HG02981 (cell line): ENCODE results near the gene GNAS.
"Not testable (repeated sequence)": the region's sequence is repeated elsewhere in the genome, so short reads cannot be mapped to it uniquely, and the experiment has no call there.

Experiments
- ATAC-seq: cut with Tn5 transposase; IDR thresholded peaks from one replicate; pipeline ENCODE4 v1.9.1; 2021; ENCODE audit warnings: mild to moderate bottlenecking, moderate library complexity; ENCODE audit not compliant: unreplicated experiment

GNAS gene

DNA sequence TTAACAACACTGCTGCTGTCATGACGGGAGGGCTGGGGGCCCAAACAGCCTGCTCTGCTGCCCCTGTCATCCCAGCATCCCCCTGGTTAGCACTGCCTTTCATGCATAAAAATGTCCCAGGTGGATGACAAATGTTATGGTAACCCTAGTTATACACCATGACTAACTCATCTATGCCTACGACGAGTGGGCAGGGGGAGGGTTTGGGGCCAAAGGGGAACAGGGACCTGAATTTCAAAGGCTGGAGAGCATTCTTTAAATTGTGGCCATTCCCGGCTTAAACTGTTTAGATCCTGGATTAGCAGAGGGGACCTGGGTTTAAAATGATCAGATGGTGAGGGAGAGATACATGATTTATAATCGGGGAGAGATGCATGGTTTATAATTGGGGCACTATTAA, 26.2 kb upstream of the GNAS start:
- ATAC-seq, result no peak

DNA sequence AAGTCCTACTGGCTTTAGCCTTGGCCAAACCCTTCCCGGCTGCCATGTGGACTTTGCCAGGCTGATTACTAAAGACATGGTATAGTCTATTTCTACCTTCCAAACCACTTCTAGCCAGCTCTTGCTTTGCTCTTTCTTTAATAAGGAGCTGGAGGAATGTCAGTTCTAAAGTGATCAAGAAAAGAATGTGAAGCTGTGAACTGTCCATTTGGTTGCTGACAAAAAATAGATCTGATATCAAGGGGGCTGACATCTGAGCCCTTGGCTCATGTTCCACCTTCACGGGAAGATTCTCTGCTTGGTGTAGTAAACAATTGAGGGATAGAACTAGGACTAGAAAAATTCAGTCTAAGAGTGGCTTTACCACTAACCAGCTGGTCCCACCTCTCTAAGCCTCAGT, 24.4 kb upstream of the GNAS start:
- no peak for ATAC-seq

DNA sequence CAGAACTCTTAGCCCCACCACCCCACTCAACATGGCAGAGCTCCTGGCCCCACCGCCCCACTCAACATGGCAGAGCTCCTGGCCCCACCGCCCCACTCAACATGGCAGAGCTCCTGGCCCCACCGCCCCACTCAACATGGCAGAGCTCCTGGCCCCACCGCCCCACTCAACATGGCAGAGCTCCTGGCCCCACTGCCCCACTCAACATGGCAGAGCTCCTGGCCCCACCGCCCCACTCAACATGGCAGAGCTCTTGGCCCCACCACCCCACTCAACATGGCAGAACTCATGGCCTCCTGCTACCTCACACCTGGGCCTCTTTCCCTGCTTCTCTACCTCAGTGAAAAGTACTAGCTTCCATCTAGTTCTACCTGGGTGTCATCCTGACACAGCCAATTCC, 23.7 kb upstream of the GNAS start:
- not testable (repeated sequence) for ATAC-seq

DNA sequence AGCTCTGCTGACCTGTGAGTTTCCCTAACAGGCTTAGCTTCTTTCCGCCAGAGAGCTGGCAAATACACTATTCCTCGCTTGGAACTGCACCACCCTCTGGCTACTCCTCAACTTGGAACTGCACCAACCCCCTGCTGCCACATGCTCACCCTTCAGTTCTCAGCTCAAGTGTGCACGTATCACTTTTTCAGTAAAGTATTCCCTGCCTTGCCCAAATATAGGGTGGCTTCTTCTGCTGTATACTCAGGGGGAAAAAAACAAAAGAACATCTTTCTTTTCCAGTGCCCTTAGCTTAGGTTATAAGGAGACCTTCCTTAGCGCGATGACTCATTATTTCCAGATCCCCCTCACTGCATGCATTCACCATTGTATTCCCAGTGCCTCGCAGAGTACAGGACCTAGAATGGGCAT, 23.0 kb upstream of the GNAS start:
- no peak for ATAC-seq

DNA sequence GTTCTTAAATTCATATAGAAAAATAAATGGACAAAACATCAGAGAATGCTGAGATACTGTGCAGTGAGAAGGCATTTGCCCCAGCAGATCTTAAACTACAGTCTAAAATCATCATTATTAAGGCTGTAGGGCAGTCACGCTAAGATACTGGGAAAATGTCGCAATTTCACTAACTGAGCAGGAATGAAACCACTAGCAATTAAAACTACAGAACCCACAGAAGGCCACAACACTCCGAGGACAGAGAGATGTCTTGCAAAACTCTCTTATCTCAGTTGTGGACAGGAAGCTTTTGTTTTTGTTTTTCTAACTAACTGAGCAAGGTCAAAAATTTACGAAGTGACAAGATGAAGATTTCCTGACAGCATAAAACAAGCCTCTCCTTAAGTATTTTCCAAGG, 20.1 kb upstream of the GNAS start:
- no peak for ATAC-seq

DNA sequence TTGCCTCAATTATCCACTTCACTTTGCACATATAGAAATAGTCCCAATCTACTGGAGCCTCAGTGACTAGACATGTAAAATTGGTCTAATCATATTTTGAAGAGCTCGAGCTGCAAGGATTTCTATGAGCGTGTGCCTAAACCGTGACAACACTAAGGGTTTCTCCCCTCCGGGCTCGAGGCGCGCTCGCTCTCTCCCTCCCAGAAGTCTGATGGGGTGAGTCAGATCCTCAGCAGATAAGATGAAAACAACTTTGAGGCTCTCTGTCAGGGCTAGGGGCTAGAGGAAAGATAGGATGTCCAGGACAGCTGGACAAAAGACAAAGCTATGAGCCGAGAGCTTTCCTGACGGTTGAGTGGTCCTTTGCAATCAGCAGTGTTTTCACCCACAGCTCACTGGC, 18.6 kb upstream of the GNAS start:
- no peak for ATAC-seq

DNA sequence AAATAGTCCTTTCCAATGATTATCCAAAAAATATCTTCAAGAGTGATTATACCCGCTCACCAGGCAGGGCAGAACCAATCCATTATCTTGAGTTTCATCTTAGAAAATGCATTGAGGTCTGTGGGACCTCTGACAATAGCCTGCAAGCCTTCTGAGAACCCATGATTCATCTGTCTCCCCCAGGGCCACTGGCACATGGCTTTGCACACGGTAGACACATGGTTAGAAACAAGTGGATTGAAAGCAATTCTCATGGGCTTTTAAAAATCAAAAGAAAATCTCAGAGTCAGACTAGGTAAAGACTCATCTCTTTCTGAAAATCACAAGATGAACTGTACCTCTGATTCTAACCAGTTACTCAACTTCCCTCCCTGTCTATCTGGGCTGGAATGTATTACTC, 17.3 kb upstream of the GNAS start:
- no peak for ATAC-seq

DNA sequence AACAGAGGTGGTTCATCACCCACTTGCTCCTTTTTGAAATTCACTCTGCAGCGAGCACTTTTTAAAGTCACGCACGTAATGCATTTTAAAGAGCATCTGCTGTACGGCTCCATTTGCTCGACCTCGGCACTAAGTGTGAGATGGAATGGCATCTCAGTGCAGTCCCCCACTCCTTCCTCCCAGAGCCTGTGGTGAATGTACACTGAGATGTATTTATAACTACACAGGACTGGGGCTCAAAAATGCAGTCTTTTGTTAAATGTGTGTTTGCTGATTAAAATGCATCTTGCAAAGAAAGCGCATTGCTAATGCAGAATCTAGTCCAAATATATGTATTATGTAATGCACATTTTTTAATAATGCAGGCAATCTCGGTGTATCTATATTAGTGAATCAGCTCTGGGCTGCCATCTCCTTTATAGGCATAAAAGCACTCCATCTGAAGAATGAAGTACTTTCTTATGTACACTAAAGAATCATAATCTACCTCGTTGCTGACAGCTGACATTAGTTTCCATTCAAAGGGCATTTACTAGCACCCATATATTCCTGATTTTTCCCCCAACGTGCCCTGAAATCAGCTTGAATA, 15.8 kb upstream of the GNAS start:
- no peak for ATAC-seq

DNA sequence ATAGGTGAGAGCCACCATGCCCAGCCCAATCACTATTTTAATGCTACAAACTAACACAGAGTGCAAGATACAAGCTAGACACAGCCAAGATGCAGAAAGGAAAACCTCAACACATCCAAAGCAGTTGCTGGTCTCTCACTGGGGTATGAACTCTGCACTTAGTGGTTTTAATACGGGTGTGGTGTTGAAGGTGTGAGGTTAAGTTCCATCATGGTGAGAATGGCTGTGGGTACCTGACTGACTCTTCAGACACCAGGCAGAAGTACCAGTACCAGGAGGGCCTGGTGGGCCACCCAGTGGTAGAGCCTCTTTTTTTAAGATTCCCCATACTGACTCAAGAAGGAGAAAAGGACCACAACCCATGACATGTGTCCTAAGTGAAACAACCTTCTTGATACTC, 14.8 kb upstream of the GNAS start:
- ATAC-seq, result no peak

DNA sequence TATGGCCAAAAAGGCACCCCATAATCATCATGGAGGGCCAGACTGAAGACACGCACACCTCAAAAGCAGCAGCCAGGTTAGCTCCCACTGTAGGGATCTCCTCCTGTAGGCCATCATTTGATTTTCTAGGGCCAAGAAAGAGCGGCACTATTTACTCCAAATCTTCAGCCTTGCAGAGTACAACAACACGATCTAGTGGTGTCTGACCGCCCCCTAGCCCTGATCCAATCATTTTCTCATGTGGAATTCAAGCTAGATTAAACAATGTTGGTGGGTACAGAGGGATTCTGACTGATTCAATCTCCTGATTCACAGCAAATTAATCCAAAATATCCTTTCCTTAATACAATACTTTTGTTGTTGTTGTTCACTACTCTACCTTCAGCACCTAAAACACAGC, 14.3 kb upstream of the GNAS start:
- no peak for ATAC-seq

DNA sequence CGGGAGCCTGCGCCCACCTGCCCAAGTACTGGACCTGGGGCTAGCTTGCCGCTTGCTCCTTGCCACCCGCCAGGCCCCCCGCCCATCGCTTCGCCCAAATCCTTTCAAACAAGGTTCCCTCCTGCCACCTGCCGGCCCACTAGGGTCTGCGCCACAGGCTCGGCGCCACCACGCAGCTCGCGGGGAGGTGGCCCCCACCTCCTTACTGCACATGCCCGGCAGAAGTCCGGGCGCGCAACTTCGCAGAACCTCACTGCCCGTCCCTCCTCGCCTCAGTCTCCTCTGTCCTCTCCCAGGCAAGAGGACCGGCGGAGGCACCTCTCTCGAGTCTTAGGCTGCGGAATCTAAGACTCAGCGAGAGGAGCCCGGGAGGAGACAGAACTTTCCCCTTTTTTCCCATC, 13.0 kb upstream of the GNAS start:
- no peak for ATAC-seq

DNA sequence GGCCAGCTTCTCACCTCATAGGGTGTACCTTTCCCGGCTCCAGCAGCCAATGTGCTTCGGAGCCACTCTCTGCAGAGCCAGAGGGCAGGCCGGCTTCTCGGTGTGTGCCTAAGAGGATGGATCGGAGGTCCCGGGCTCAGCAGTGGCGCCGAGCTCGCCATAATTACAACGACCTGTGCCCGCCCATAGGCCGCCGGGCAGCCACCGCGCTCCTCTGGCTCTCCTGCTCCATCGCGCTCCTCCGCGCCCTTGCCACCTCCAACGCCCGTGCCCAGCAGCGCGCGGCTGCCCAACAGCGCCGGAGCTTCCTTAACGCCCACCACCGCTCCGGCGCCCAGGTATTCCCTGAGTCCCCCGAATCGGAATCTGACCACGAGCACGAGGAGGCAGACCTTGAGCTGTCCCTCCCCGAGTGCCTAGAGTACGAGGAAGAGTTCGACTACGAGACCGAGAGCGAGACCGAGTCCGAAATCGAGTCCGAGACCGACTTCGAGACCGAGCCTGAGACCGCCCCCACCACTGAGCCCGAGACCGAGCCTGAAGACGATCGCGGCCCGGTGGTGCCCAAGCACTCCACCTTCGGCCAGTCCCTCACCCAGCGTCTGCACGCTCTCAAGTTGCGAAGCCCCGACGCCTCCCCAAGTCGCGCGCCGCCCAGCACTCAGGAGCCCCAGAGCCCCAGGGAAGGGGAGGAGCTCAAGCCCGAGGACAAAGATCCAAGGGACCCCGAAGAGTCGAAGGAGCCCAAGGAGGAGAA, 12.3 kb upstream of the GNAS start:
- ATAC-seq, result no peak

DNA sequence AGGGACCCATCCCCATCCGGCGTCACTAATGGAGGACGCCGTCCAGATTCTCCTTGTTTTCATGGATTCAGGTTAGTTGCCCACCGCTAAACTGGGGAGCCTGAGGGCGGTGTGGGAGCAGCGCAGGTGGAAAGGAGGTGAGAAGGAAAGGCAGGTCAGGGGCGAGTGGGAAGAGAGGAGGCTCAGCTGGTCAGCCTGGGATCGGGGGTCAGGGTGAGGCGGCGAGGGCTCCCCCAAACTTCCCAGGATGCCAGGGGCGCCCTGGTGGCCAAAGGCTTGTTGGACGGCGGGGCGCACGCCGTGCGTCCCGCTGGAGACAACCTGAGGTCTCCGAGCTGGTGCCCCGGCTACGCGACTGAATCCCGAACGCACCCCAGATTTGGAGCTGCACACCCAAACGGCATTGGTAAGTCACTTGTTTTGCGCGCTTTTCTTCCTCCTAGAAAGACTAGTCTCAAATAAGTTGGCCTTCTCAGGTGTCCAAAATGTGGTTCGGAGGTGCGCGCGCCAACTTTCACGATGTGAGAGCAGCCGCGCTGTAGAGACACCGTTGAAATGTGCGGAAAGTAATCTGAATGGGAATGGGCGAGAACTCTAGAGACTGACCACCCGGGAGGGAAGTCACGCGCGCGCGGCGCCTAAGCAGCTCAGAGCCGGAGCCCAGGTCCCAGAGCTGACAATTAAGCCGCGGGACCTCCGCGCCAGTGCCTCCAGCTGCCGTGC, 11.5 kb upstream of the GNAS start:
- no peak for ATAC-seq

DNA sequence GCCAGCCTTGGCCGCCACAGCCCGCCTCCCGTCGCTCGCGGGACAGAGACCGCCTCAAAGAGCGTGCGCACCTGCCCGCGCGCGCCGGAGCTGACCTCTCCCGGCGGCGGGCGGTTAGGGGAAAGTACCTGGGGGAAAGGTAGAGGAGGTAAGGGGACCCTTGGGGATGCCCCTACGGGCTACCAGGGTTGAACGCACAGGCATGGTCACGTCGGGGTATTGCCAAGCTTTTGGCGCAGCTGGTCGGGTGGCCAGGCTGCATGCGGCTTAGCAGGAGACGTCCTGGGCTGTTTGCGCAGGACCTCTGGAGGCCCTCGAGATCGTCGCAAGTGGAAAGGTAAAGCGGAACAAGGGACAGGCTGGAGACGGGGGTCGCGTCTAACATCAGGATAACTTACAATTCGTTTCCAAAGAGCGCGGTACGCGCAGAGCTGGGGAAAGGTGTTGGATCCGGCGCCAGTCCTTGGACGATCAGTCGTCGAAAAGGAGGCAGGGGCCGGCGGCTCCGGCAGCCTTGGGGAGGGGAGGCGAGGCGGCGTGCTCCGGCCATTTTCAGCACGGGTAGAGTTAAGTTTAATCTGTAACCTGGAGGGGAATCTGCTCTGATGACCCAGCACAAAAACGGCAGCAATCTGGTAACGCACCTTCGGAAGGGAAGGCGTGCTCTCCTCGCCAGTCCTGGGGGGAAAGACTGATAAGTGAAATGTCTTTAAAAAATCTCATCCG, 10.8 kb upstream of the GNAS start:
- ATAC-seq, result no peak

DNA sequence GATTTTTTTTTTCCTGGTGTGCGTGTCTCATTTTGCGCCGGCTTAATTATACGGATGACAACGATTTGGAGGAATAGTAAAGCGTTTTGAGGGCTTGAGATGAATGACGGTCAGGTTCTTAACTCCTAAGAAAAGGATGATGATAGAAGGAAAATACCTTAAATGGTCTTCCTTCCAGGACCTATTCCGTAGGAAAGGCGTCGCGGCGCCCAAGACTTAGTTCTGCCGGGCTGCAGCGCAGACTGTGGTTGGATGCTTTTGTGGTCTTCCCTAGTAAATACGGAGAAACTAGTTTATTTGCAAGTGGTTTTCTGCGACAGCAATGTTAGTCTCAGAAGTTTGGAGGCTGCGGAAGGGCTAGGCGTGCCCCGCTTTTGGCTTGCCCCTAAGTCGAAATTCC, 10.2 kb upstream of the GNAS start:
- no peak for ATAC-seq

DNA sequence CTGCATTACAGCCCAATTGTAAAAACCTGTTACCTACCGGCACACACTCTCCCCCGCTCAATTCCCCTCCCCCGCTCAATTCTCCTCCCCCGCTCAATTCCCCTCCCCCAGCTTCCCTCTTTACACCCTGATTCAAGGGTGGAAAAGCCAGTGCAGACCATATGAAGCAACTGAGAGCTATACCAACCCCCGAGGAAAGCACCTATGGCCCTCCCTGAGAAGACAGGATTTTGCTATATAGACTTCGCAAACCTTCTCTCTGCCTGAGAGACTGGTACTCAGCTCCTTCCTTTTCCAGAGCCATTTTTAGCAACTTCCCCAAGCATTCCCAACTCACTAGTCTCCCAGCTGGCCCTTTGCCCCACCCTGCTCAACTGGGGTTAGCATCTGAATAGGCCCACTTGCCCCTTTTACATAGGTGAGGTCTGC, 9.4 kb upstream of the GNAS start:
- no peak for ATAC-seq

DNA sequence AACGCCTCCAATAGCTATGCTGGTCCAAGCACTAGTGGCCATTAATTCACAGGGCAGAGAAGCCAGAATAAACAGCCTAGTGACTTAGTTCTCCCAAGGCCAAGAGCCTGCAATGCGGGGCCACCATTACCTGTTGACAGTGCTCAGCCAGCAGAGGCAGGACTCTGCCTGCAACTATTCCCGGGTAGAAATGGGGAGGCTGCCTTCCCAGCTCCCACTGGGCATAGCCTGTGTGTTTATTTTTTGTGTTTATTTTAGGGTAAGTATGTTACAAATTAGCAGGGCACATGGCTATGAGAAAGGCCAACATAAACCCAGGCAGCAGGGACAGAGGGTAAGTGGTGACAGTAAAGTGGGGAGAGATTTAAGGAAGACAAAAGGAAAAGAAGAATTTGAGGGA, 6.8 kb upstream of the GNAS start:
- ATAC-seq, result no peak

DNA sequence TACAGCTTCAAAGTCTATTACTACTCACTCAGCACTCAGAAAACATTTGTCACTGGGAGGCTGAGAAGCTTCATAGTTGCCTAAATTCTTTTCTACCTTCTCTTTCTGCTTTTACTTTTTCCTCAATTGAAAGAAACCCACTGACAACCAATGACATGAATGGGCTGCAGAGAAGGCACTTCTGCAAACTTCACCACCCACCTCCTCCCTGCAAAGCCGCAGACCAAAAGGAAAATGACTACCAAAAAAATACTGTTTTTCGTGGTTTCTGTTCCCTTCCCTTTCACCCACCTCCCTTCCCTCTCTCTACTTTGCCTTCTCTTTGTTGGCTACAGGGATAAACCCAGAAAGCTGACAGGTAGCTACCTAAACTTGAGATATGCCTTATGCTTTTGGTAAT, 5.1 kb upstream of the GNAS start:
- no peak for ATAC-seq

DNA sequence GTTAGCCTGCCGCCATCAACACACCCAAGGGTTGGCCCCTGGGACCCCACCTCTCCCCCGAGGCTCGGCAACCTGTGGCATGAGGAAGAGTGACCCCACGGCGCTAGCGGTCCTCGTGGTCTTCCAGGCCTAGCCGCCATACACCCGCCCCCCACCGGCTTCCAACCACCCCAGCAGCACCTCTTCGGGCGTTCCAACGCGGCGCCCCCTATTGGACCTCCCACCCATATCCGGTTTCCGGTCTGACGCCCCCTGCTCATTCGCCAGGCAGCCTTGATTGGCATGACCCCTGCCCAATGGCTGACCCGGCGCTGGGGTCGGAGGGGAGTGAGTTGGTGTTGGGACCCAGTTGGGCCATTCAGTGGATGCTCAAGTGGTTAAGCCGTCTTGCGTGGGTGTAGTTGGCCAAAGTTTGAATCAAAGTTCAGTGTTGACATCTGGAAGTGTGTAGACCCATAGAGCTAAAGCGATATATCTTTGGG, 1.8 kb upstream of the GNAS start, which contains the start of gene GNAS-AS1:
GNAS-AS1 (minus strand) TSS at position 210 of the 482 bp plus-strand sequence.
- ATAC-seq, result peak; percentile 83

DNA sequence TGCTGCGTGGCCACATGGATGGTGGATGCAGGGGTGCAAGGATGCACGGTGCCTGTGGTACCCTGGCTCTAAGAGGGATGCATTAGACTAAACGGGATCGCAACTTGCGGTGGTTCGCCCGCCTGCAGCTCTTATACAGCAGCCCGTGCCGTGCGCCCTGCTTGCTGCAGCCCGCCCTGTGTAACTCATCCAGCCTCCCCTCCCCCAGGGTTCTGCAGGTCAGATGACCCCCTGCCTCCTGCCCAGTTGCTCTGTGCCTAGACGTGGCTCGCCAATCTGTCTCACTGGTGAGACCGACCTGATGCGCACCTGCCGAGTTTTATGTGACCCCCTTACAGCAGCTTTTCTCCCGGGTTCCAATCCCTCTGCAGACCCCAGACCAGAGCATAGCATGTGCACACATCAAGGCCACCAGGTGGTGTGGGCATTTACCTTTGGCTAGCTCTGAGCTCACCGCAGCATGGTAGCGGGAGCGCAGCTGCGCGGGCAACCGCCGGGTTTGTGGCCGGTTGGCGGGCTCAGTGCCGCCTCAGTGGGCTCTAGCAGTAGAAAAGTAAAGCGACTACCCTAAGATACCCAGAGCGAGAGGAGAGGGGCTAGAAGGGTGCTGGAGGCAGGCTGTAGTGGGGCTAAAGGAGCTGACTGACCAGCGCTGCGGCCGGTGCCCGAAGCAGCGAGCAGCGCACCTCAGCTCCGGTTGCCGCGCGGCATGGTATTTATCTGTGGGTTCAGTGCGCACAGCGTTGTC, 1.1 kb upstream of the GNAS start:
- ATAC-seq, result peak; percentile 1
